Heart right ventricle (tissue), 16 donors: ENCODE results near the gene REEP1. TPM values are rescaled to one million over a fixed set of nuclear protein-coding genes. Genes with fewer than 3 reads are reported as not detected.
A peak's percentile ranks its signal among the peaks of the same experiment; 100 is the strongest.

Source experiments
- ATAC-seq, 8 donors: fragments of 200-7000 bp; cut with Tn5 transposase; one replicate each; pipeline ENCODE4 v1.9.1; 2020; ENCODE audit warnings: mild to moderate bottlenecking in 8 of 8, moderate library complexity in 8 of 8, moderate number of reproducible peaks in 1 of 8
- DNase-seq, 2 donors: peaks; one replicate each; pipeline ENCODE4 v3.0.0-alpha.2; 2020
- H3K27ac ChIP-seq, 10 donors: fragments of 200-600 bp; sonication (generic) in 2 of 10; one replicate each; pipeline versions ENCODE4 v1.5.0 to v1.8.0; 2020 to 2022; ENCODE audit warnings: mild to moderate bottlenecking in 3 of 10
- H3K27me3 ChIP-seq, 7 donors: fragments of 200-600 bp; one replicate each; pipeline ENCODE4 v1.8.0; 2021 to 2022; ENCODE audit warnings: mild to moderate bottlenecking in 2 of 7
- H3K36me3 ChIP-seq, 9 donors: fragments of 200-600 bp; sonication (generic) in 1 of 9; one replicate each; pipeline versions ENCODE4 v1.5.0 to v1.8.0; 2020 to 2022; ENCODE audit warnings: mild to moderate bottlenecking in 2 of 9
- H3K4me1 ChIP-seq, 9 donors: fragments of 200-600 bp; sonication (generic) in 1 of 9; one replicate each; pipeline versions ENCODE4 v1.5.0 to v1.8.0; 2020 to 2022; ENCODE audit warnings: mild to moderate bottlenecking in 4 of 9
- H3K4me3 ChIP-seq, 10 donors: fragments of 200-600 bp; sonication (generic) in 2 of 10; one replicate each; pipeline versions ENCODE4 v1.5.0 to v1.8.0; 2020 to 2022; ENCODE audit warnings: mild to moderate bottlenecking in 7 of 10, moderate library complexity in 2 of 10
- H3K9me3 ChIP-seq, 11 donors: fragments of 200-600 bp in 10 of 11; sonication (generic) in 2 of 11; one replicate each; pipeline versions ENCODE4 v1.5.0 to v1.8.0; 2013 to 2022; ENCODE audit warnings: mild to moderate bottlenecking in 2 of 11, control low read depth in 1 of 11, moderate library complexity in 1 of 11
- CTCF ChIP-seq, 9 donors: fragments of 200-600 bp; sonication (generic) in 2 of 9; IDR thresholded peaks; one replicate each; pipeline versions ENCODE4 v1.5.0 to v1.8.0; 2021 to 2022; ENCODE audit warnings: antibody characterized with exemption in 9 of 9, mild to moderate bottlenecking in 5 of 9, moderate library complexity in 1 of 9
- WGBS, 2 donors: extraction: QIAGEN DNeasy Blood & Tissue Kit; methylation state at CpG; one replicate each; pipeline ENCODE4 v1.1.7; 2013; ENCODE audit warnings: inconsistent platforms in 1 of 2; 5-methylcytosine and 5-hydroxymethylcytosine counted together
- intact Hi-C, 10 donors: fragments of 100-400 bp; cut with DNase I; formaldehyde crosslinking; loops; one replicate each; pipeline versions ENCODE4 v1.11.1 to v1.14.2; 2022
- polyA plus RNA-seq, 2 donors: library from polyadenylated mRNA; stranded (reverse); fragments of 200-250 nt; gene quantifications; one replicate each; pipeline ENCODE4 v1.2.3, GENCODE V29; 2013
- total RNA-seq, 10 donors: library from RNA; stranded (reverse); fragmentation: NEBNext Ultra II Directional in 3 of 10; extraction: Animal tissue kit (Norgen Biotek cat#: 25700) in 3 of 10; gene quantifications; one replicate each; pipeline versions ENCODE4 v1.2.1 to v1.2.4, GENCODE V29; 2021 to 2023
- donor health status: Arrhythmogenic right ventricular cardiomyopathy.
- donor health status: ischemic (EF 13 %, LVEDD 7.1; RV severe dilation, severe dysfunction).
- donor health status: healthy with polysubstance abuse.
- donor health status: DM: no; HTN: yes; CAD: no.
- donor health status: DM: no; HTN: no; CAD: no.
- donor health status: ischemic (EF 25% LVEDD 6.9; RV normal size, moderate dysfunction).
- donor health status: ischemic (EF 25% LVEDD 5.7; RV mildly dilated, moderate dysfunction).
- donor health status: healthy.
- donor health status: DM: yes; HTN: yes; CAD: no.
- donor health status: Ischemic cardiomyopathy.
- donor health status: ischemic (EF 35%, LVEDD 5.7; RV mildly dilated, moderate dysfunction).
- donor health status: nonischemic (EF 11% LVEDD 7.7; RV severe dilation, severe dysfunction).
- donor health status: DM: yes; HTN: yes; CAD: no.
- donor health status: PGD.
- donor health status: ischemic (EF 29% LVEDD 5.4; RV normal size, mild dysfunction).
- donor health status: nonischemic (EF 23%, LVEDD 6.1; RV moderate dilation, normal function).

Gene REEP1
- total and polyA plus RNA-seq, 12 donors = 15.2 to 30.5 (median 25.6) TPM

GRCh38 chr2:86199834-86200177 lies 137.6 kb downstream of the REEP1 start:
- Histone ChIP-seq H3K27me3 (no peaks in the 10 kb centered on the region), H3K36me3 (peaks cover 0 to 4% (median 0%) of the 10 kb centered on the region in 9 donors), H3K4me1 (peaks cover 3 to 57% (median 53%) of the 10 kb centered on the region in 9 donors), H3K27ac (peak overlapping the region; percentile 84 to 97 (median 90)), H3K4me3 (peak overlapping the region; percentile 48 to 93 (median 70)), H3K9me3 (no peaks in the 10 kb centered on the region)
- ATAC-seq (no peak), DNase-seq (no peak)
- WGBS, 2 donors = 1 to 2% methylated on average over 8 of the region's 8 CpGs
- intact Hi-C loops = loop anchor here in 1 of 10 donors (5.0 kb wide), 1 partner anchor 242 kb away; the partner anchor contains the start of gene KDM3A
- no peak for TF ChIP-seq CTCF (IDR thresholded peaks at IDR 0.05)

GRCh38 chr2:86195808-86196387 lies 141.5 kb downstream of the REEP1 start:
- no peak for TF ChIP-seq CTCF (IDR thresholded peaks at IDR 0.05)
- peak in 1 of 2 donors; percentile 18 for DNase-seq
- Histone ChIP-seq H3K27me3 (no peaks in the 10 kb centered on the region), H3K27ac (peak overlapping the region; percentile 93 to 100 (median 99)), H3K4me3 (peak overlapping the region; percentile 58 to 99 (median 86)), H3K4me1 (peaks cover 6 to 71% (median 58%) of the 10 kb centered on the region in 9 donors), H3K9me3 (no peaks in the 10 kb centered on the region), H3K36me3 (peaks cover 0 to 10% (median 0%) of the 10 kb centered on the region in 9 donors)
- 34 to 39% methylated on average over 23 of the region's 23 CpGs for WGBS, 2 donors
- no peak for ATAC-seq
- intact Hi-C loops = loop anchor here in 1 of 10 donors (5.0 kb wide), 1 partner anchor 246 kb away; the partner anchor contains the start of gene KDM3A

- H3K36me3 ChIP-seq = peaks cover 0 to 13% (median 0%) of the 10 kb centered on the region in 9 donors
- ATAC-seq = peak; percentile 94 to 96 (median 94)
- H3K4me1 ChIP-seq = peaks cover 6 to 69% (median 55%) of the 10 kb centered on the region in 9 donors
- no peaks in the 10 kb centered on the region for H3K9me3 ChIP-seq
- DNase-seq = peak; percentile 97 to 98
- peak within 1 kb of the TSS; percentile 58 to 99 (median 86) for H3K4me3 ChIP-seq
- no peaks in the 10 kb centered on the region for H3K27me3 ChIP-seq
- H3K27ac ChIP-seq = peak within 1 kb of the TSS; percentile 93 to 100 (median 99)
- intact Hi-C loops = loop anchor here in 1 of 10 donors (5.0 kb wide), 1 partner anchor 247 kb away; the partner anchor contains the start of gene KDM3A
- TF ChIP-seq CTCF (IDR thresholded peaks at IDR 0.05) = no peak
- 0% methylated on average over 61 to 74 of the region's 74 CpGs for WGBS, 2 donors
Measured at GRCh38 chr2:86195055-86195807, 142.2 kb downstream of the REEP1 start, which contains the start of gene IMMT. IMMT (minus strand) TSS chr2:86195462; CDS start chr2:86195382, 80 bp downstream.

- Histone ChIP-seq H3K4me3 (peak overlapping the region; percentile 58 to 99 (median 86)), H3K9me3 (no peaks in the 10 kb centered on the region), H3K4me1 (peaks cover 6 to 69% (median 57%) of the 10 kb centered on the region in 9 donors), H3K36me3 (peaks cover 0 to 18% (median 0%) of the 10 kb centered on the region in 9 donors), H3K27me3 (no peaks in the 10 kb centered on the region), H3K27ac (peak overlapping the region; percentile 93 to 100 (median 99))
- intact Hi-C loops = loop anchor here in 1 of 10 donors (5.0 kb wide), 1 partner anchor 248 kb away; the partner anchor contains the start of gene KDM3A
- 0 to 1% methylated on average over 17 of the region's 17 CpGs for WGBS, 2 donors
- DNase-seq (peak; percentile 96 to 97), ATAC-seq (no peak)
- no peak for TF ChIP-seq CTCF (IDR thresholded peaks at IDR 0.05)
Measured at GRCh38 chr2:86194751-86195054, 142.7 kb downstream of the REEP1 start.
